Tibial artery (tissue), 4 donors: ENCODE results near the gene KIF26A.
A peak's percentile ranks its signal among the peaks of the same experiment; 100 is the strongest.

Experiments
- DNase-seq, 2 donors: peaks; one replicate each; pipeline ENCODE4 v3.0.0-alpha.2; 2019
- H3K27ac ChIP-seq, 2 donors: fragments of 200-600 bp; sonication (generic) in 1 of 2; 1 replicate in 1 of 2; 2 replicates in 1 of 2; pipeline ENCODE4 v1.5.1; 2018 to 2019; ENCODE audit warnings: mild to moderate bottlenecking in 1 of 2
- H3K27me3 ChIP-seq, 2 donors: fragments of 200-600 bp; sonication (generic) in 1 of 2; one replicate each; pipeline versions ENCODE4 v1.5.1 to v1.6.0; 2016 to 2019
- H3K36me3 ChIP-seq, 3 donors: fragments of 200-600 bp; sonication (generic) in 2 of 3; one replicate each; pipeline ENCODE4 v1.5.1; 2016 to 2019; ENCODE audit warnings: mild to moderate bottlenecking in 2 of 3
- H3K4me1 ChIP-seq, 4 donors: fragments of 200-600 bp; sonication (generic) in 2 of 4; 1 replicate in 3 of 4; 2 replicates in 1 of 4; pipeline ENCODE4 v1.5.1; 2016 to 2019
- H3K4me3 ChIP-seq, 2 donors: fragments of 200-600 bp; sonication (generic) in 1 of 2; 1 replicate in 1 of 2; 2 replicates in 1 of 2; pipeline ENCODE4 v1.5.1; 2018 to 2019; ENCODE audit warnings: mild to moderate bottlenecking in 2 of 2
- H3K9me3 ChIP-seq, 3 donors: fragments of 200-600 bp; sonication (generic) in 1 of 3; one replicate each; pipeline ENCODE4 v1.5.1; 2016 to 2019
- CTCF ChIP-seq, 2 experiments: fragments of 200-600 bp in 1 of 2; fragments of 450-650 bp in 1 of 2; IDR thresholded peaks; one replicate each; pipeline ENCODE4 v1.5.1; 2017 to 2019; ENCODE audit warnings: antibody characterized with exemption in 2 of 2, mild to moderate bottlenecking in 1 of 2, moderate library complexity in 1 of 2
- intact Hi-C: fragments of 100-400 bp; cut with DNase I; formaldehyde crosslinking; loops from one replicate; pipeline ENCODE4 v1.15.0; 2023; ENCODE audit warnings: low total_unique reads

The KIF26A gene

GRCh38 chr14:104116756-104117340, 21.5 kb upstream of the KIF26A start:
- no peak overlapping the region for H3K27ac ChIP-seq
- peaks cover 0 to 92% of the 10 kb centered on the region in 2 donors for H3K27me3 ChIP-seq
- peak overlapping the region; percentile 33 to 50 for H3K4me3 ChIP-seq
- H3K36me3 ChIP-seq: no peaks in the 10 kb centered on the region
- H3K9me3 ChIP-seq: no peaks in the 10 kb centered on the region
- peaks cover 0 to 22% (median 15%) of the 10 kb centered on the region in 4 donors for H3K4me1 ChIP-seq
- intact Hi-C loops: no loop called here
- TF ChIP-seq CTCF (IDR thresholded peaks at IDR 0.05): no peak
- peak in 1 of 2 donors; percentile 48 for DNase-seq

- intact Hi-C loops: no loop called here
- Histone ChIP-seq H3K4me3 (peak overlapping the region in 1 of 2 donors; percentile 50), H3K9me3 (no peaks in the 10 kb centered on the region), H3K36me3 (no peaks in the 10 kb centered on the region), H3K27ac (no peak overlapping the region), H3K4me1 (peaks cover 0 to 22% (median 15%) of the 10 kb centered on the region in 4 donors), H3K27me3 (peaks cover 0 to 86% of the 10 kb centered on the region in 2 donors)
- no peak for TF ChIP-seq CTCF (IDR thresholded peaks at IDR 0.05)
- peak in 1 of 2 donors; percentile 53 for DNase-seq
Measured at GRCh38 chr14:104117341-104118005, 20.9 kb upstream of the KIF26A start.

GRCh38 chr14:104118006-104118844, 20.2 kb upstream of the KIF26A start:
- Histone ChIP-seq H3K4me1 (peaks cover 0 to 22% (median 15%) of the 10 kb centered on the region in 4 donors), H3K36me3 (no peaks in the 10 kb centered on the region), H3K27me3 (peaks cover 0 to 78% of the 10 kb centered on the region in 2 donors), H3K9me3 (peaks cover 0 to 2% (median 0%) of the 10 kb centered on the region in 3 donors), H3K4me3 (no peak overlapping the region), H3K27ac (no peak overlapping the region)
- intact Hi-C loops: no loop called here
- DNase-seq: peak in 1 of 2 donors; percentile 55
- no peak for TF ChIP-seq CTCF (IDR thresholded peaks at IDR 0.05)

- Histone ChIP-seq H3K27me3 (peaks cover 0 to 70% of the 10 kb centered on the region in 2 donors), H3K36me3 (no peaks in the 10 kb centered on the region), H3K27ac (no peak overlapping the region), H3K4me1 (peaks cover 0 to 22% (median 15%) of the 10 kb centered on the region in 4 donors), H3K9me3 (peaks cover 0 to 10% (median 6%) of the 10 kb centered on the region in 3 donors), H3K4me3 (no peak overlapping the region)
- no peak for TF ChIP-seq CTCF (IDR thresholded peaks at IDR 0.05)
- DNase-seq: peak in 1 of 2 donors; percentile 41
- intact Hi-C loops: no loop called here
Measured at GRCh38 chr14:104119119-104119487, 19.3 kb upstream of the KIF26A start.

- peak in 1 of 2 donors; percentile 43 for DNase-seq
Measured at GRCh38 chr14:104119488-104120251, 18.7 kb upstream of the KIF26A start.

More at GRCh38 chr14:104119488-104120251, 18.7 kb upstream of the KIF26A start:
- peaks cover 0 to 64% of the 10 kb centered on the region in 2 donors for H3K27me3 ChIP-seq
- no peak for TF ChIP-seq CTCF (IDR thresholded peaks at IDR 0.05)
- peaks cover 0 to 14% (median 12%) of the 10 kb centered on the region in 3 donors for H3K9me3 ChIP-seq
- H3K27ac ChIP-seq: no peak overlapping the region
- intact Hi-C loops: no loop called here
- H3K4me1 ChIP-seq: peaks cover 0 to 22% (median 15%) of the 10 kb centered on the region in 4 donors
- H3K36me3 ChIP-seq: no peaks in the 10 kb centered on the region
- H3K4me3 ChIP-seq: no peak overlapping the region
